ENCODE measurements around the gene AGTPBP1.

GRCh38 chr9:85511746-85512145 is 230.0 kb downstream of the AGTPBP1 start:
- TF ChIP-seq EP300 (IDR thresholded peaks at IDR 0.05; ENCODE audit: borderline replicate concordance in 1 of 2, low read depth in 1 of 2, low read length in 1 of 2) (no peak), SMC3 (IDR thresholded peaks at IDR 0.05; ENCODE audit: low read depth, low read length) (no peak), MAX (IDR thresholded peaks at IDR 0.05; ENCODE audit: low read depth) (no peak), SIN3A (IDR thresholded peaks at IDR 0.05; ENCODE audit: borderline replicate concordance, low read depth, low read length) (no peak), CTCF (IDR thresholded peaks at IDR 0.05) (no peak), TAF1 (IDR thresholded peaks at IDR 0.05; ENCODE audit: borderline replicate concordance, low read depth, low read length) (no peak), REST (IDR thresholded peaks at IDR 0.05; ENCODE audit: low read depth, low read length) (no peak), NFIC (IDR thresholded peaks at IDR 0.05; ENCODE audit: borderline replicate concordance) (no peak)

All from SK-N-SH (cell line).